LNCAP (cell line): ENCODE measurements around the gene CENPB.

Source experiments
- CTCF ChIP-seq: fragments of 450-650 bp; IDR thresholded peaks from 2 replicates; pipeline ENCODE4 v1.5.1; 2017; ENCODE audit warnings: mild to moderate bottlenecking

CENPB gene

GRCh38 chr20:3744037-3744436, 42.5 kb downstream of the CENPB start:
- no peak for TF ChIP-seq CTCF

- no peak for TF ChIP-seq CTCF
Measured at GRCh38 chr20:3743251-3743650, 43.3 kb downstream of the CENPB start.

- no peak for TF ChIP-seq CTCF
Measured at GRCh38 chr20:3741836-3742458, 44.6 kb downstream of the CENPB start.

- TF ChIP-seq CTCF: no peak
Measured at GRCh38 chr20:3740615-3741301, 45.8 kb downstream of the CENPB start.

GRCh38 chr20:3739926-3740451, 46.6 kb downstream of the CENPB start:
- no peak for TF ChIP-seq CTCF

- TF ChIP-seq CTCF: no peak
Measured at GRCh38 chr20:3739054-3739925, 47.2 kb downstream of the CENPB start.
